Skin epidermis (tissue), 12 donors: ENCODE measurements around the gene ACADS.
A peak's percentile ranks its signal among the peaks of the same experiment; 100 is the strongest.
"Not testable (repeated sequence)": the region's sequence is repeated elsewhere in the genome, so short reads cannot be mapped to it uniquely, and the experiment has no call there.

Source experiments
- H3K27ac ChIP-seq, 21 experiments: fragments of 200-600 bp; sonication (generic) in 11 of 21; one replicate each; pipeline ENCODE4 v1.5.0; 2020; ENCODE audit warnings: mild to moderate bottlenecking in 3 of 21, inconsistent platforms in 2 of 21, moderate library complexity in 2 of 21
- H3K4me3 ChIP-seq, 7 experiments: fragments of 200-600 bp; sonication (generic) in 2 of 7; one replicate each; pipeline ENCODE4 v1.5.0; 2020; ENCODE audit warnings: inconsistent platforms in 2 of 7, mild to moderate bottlenecking in 2 of 7, moderate library complexity in 1 of 7

Gene ACADS

DNA sequence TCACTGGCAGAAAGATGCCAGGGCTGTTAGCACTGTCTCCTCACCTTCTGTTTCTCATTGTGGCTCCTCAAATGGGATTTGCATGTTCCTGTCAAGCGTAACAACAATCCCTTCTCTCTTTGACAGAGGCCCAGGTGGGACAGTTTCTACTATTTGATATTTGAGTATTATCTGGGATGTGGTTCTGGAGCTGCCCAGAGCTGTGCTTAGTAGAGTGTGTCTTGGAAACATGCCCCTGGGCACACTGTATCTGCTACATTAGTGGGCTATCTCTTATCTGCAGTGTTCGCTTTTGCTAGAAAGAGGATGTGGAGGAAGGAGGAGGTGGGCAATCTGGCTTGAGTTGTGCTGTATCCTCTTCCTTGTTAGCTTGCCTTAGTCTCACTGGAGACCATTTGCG lies 3.8 kb upstream of the ACADS start:
- H3K4me3 ChIP-seq: no peak overlapping the region
- no peak overlapping the region for H3K27ac ChIP-seq

DNA sequence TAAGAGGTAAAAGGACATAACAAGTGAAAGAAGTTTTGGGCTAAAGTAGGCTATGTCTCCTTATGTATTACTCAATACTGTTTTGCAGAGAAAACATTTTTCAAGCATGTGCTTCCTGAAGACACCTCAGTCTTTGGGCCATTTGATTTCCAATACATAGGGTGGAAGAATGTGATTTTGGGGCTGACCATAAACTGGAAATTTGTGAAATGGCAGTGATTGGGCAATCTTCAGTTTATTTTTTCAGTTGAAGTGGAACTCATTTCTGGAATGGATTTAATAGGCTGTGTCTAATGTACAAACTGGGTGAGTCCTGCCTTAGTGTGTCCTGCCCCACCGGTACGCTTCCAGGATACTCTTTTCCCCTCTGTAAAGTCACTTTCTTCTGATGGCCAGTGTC lies 2.8 kb upstream of the ACADS start:
- Histone ChIP-seq H3K27ac (no peak overlapping the region), H3K4me3 (no peak overlapping the region)

DNA sequence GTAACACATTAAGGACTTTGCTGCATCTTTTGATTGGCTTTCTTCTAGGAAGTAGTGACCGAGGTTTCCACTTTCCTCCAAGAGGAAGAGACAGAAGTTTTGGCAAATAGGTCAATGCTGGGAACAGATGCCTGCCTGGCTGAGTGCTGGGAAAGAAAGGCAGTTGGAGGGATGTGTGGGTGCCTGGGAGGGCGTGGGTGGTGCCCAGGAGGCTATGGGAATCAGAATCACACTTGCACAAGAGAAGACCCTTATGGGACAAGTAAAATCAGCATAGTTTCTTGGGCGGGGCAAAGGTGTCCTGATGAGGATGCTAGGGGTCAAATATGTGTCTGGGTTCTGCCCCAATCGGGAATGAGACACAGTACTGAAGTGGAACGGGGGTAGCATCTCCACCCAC lies 906 bp upstream of the ACADS start:
- Histone ChIP-seq H3K4me3 (no peak overlapping the region), H3K27ac (no peak overlapping the region)

DNA sequence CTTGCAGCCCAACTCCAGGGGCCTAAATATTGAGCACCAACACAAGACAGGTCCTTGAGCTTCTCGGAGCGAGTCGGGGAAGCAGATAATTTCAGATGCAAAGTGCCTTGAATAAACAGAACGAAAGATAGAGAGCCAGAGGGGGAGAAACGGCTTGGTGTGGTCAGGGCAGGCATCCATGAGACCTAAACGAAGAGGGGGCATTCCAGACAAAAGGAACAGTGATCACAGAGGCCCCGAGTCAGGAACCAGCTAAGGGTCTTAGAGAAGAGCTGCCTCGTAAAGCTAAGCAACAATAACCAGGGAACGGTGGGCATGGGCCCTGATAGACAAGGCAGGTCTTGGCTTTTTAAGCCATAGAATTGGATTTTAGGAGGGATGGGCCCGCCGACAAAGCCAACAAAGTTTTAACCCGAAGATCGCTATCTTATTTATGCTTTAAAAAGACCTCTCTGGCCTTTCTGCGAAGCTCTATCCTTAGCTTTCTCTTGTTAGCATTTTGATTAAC lies 421 bp upstream of the ACADS start:
- Histone ChIP-seq H3K27ac (peak overlapping the region in 9 of 21 experiments; percentile 26 to 82 (median 67)), H3K4me3 (peak overlapping the region; percentile 56 to 80 (median 70))

DNA sequence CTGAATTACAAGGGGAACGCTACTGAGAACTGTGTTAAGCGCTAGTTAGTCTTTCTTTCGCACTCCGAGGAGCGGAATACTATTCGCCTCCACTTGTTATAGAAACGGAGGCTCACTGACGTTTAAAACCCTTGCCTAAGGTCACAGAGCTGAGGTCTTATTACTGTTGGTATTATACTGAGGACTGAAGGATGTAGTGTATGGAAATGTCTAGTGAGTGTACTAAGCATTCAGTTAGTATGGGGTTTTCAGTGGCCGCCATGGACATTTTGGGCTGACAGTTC lies 826 bp downstream of the ACADS start:
- peak overlapping the region in 4 of 21 experiments; percentile 56 to 82 (median 79) for H3K27ac ChIP-seq

DNA sequence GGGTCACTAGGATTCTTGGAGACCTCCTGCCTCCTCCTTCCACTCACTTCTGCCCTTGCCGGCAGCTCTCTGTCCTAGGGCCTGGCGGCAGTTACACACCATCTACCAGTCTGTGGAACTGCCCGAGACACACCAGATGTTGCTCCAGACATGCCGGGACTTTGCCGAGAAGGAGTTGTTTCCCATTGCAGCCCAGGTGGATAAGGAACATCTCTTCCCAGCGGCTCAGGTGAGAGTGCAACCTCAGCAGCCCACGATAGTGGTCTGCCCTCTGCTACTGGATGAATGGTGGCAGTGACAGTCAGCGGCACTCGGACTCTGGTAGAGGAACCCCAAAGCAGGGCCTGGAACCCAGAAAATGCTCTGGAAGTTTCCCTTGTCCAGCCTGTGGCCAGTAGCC lies 1.3 kb downstream of the ACADS start:
- Histone ChIP-seq H3K27ac (peak overlapping the region in 1 of 21 experiments; percentile 37), H3K4me3 (no peak overlapping the region)

More for the DNA sequence above, 826 bp downstream of the ACADS start:
- H3K4me3 ChIP-seq: peak overlapping the region in 4 of 7 experiments; percentile 65 to 71 (median 70)

DNA sequence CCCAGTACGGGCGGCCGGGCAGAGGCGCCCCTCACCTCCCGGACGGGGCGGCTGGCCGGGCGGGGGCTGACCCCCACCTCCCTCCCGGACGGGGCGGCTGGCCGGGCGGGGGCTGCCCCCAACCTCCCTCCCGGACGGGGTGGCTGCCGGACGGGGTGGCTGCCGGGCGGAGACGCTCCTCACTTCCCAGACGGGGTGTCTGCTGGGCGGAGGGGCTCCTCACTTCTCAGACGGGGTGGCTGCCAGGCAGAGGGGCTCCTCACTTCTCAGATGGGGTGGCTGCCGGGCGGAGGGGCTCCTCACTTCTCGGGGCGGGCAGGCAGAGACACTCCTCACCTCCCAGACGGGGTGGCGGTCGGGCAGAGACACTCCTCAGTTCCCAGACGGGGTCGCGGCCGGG lies 6.6 kb downstream of the ACADS start:
- not testable (repeated sequence) for H3K27ac ChIP-seq, H3K4me3 ChIP-seq

DNA sequence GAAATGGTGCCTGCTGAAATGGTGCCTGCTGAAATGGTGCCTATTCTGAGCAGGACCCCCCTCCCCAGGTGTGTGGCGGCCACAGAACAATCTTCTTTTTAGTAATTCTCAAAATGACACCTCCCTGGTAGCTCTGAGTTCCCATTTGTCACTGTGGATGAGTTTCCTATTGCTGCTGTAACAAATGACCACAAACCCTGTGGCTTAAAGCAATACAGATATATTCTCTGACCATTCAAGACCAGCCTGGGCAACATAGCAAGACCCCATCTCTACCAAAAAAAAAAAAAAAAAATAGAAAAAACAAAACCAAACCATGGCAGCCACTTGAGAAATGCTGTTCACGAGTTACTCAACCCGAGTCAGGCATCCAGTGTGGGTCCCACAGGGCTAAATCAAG lies 7.9 kb downstream of the ACADS start:
- H3K27ac ChIP-seq: no peak overlapping the region

DNA sequence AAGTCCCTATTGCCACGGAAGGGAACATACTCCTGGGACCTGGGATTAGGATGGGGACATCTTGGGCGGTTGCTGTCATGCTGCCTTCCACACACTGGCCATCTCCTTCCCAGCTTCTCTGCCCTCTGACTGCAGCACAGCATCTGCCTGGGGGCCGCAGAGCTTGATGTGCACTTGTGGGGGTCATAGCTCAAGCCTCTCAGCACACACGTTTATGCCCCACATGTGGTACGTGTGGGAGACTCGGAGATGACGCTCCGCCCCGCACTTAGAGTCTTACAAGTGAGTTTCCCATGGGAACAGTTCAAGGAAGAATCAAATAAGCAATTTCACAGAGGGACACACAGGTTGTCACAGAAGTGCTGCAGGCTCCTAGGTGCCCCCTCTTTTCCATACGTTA lies 8.6 kb downstream of the ACADS start:
- Histone ChIP-seq H3K27ac (no peak overlapping the region), H3K4me3 (no peak overlapping the region)

More for the DNA sequence above, 7.9 kb downstream of the ACADS start:
- H3K4me3 ChIP-seq: no peak overlapping the region

DNA sequence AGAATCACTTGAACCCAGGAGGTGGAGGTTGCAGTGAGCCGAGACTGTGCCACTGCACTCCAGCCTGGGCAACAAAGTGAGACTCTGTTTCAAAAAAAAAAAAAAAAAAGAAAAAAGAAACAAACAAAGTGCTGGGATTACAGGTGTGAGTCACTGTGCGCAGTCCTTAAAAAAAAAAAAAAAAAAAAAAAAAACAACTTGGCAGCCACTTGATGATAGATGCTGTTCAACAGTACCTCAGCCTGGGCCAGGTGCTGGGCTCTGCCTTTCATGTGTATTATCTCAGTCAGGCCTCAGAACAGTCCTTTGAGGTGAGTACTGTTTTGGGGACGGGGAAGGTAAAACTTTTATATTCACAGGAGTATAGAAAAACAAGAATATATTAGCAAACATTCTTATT lies 9.6 kb downstream of the ACADS start:
- Histone ChIP-seq H3K4me3 (no peak overlapping the region), H3K27ac (no peak overlapping the region)

DNA sequence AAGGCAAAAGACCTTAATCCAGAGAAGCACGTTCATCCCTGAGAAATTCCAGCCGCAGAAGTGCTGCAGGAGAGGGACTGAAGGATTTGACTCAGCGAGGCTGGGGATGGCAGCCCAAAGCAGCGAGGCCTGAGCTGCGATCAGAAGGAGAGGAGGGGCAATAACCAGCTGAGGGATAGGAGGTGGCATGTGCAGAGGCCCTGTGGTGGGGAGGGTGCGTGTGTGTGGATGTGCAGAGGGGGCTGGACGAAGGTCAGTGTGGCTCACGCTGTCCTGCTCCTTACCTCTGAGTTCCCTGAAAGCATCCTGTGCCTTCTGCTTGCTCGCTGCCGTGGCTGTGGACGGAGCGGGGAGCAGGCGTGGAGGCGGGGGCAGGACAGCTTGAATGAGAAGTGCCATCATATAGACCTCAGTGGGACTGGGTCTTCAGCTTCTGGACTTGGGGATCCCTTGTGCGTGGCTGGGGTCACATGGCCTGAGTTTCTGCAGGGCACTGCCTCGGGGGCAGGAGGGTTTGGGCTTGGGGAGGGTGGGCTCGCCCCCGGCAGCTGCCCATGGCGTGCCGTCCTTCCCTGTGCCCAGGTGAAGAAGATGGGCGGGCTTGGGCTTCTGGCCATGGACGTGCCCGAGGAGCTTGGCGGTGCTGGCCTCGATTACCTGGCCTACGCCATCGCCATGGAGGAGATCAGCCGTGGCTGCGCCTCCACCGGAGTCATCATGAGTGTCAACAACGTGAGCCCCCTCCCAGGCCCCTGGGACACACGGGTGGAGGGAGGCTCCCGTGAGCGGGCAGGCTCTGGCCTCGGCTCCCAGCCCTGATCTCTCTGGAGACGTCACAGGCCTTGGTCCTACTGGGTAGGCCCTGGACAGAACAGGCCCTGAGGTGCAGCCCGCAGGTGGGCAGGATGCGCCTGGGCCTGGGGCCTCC lies 11.0 kb downstream of the ACADS start:
- Histone ChIP-seq H3K4me3 (no peak overlapping the region), H3K27ac (no peak overlapping the region)

DNA sequence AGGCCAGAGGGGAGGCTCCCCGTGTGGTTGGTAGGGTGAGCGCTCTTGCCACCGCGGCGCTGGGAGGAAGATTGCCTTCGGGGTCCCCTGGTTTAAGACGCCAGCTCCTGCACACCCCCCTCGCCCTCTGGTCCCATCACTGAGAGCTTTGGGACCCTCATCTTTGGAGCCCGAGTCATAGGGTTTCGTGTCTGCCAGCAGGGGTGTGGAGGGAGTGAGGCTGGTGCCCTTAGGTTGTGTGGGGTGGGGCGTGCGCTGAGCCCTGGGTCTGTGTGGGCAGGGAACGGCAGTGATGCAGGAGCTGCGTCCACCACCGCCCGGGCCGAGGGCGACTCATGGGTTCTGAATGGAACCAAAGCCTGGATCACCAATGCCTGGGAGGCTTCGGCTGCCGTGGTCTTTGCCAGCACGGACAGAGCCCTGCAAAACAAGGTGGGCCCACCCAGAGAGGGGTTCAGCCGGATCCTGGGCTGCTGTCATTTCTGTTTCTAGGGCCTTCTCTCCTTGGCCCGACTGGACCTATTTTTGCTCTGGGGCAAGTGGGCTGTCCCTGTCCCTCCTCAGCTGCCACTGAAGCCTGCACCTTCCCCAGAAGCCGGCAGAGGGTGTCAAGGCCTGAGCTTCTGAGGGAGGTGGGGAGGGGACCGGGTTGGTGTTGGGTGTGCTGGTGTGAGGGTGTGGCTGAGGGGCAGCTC lies 12.1 kb downstream of the ACADS start:
- Histone ChIP-seq H3K4me3 (no peak overlapping the region), H3K27ac (no peak overlapping the region)

DNA sequence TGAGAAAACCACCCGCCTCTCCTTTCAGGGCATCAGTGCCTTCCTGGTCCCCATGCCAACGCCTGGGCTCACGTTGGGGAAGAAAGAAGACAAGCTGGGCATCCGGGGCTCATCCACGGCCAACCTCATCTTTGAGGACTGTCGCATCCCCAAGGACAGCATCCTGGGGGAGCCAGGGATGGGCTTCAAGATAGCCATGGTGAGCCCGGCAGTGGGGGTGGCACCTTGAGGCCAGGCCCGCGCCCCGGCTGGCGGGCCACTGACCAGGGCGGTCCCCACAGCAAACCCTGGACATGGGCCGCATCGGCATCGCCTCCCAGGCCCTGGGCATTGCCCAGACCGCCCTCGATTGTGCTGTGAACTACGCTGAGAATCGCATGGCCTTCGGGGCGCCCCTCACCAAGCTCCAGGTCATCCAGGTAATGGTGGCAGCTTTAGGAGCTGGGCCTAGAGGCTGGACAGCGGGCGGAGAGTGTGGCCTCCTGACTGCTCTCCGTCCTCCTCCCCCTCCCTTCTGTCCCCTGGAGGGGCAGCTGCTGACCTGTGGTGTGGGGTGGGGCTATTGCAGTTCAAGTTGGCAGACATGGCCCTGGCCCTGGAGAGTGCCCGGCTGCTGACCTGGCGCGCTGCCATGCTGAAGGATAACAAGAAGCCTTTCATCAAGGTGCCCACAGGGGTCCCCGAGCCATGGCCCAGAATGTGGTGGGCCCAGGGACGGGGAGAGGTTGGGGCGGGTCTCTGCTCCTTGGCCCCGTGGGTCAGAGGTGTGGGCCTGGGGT lies 12.8 kb downstream of the ACADS start:
- Histone ChIP-seq H3K4me3 (no peak overlapping the region), H3K27ac (no peak overlapping the region)

DNA sequence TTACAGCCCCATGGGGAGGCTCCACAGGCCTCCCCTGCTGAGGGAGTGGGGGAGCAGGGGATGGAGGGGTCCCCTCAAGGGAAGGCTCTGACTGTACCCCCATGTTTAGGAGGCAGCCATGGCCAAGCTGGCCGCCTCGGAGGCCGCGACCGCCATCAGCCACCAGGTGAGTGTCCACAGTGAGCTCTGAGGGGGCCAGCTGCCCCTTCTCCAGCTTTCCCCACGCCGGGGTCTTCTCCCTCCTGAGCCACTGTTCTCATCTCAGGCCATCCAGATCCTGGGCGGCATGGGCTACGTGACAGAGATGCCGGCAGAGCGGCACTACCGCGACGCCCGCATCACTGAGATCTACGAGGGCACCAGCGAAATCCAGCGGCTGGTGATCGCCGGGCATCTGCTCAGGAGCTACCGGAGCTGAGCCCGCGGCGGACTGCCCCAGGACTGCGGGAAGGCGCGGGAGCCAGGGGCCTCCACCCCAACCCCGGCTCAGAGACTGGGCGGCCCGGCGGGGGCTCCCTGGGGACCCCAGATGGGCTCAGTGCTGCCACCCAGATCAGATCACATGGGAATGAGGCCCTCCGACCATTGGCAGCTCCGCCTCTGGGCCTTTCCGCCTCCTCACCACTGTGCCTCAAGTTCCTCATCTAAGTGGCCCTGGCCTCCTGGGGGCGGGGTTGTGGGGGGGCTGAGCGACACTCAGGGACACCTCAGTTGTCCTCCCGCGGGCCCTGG lies 13.6 kb downstream of the ACADS start:
- Histone ChIP-seq H3K27ac (peak overlapping the region in 1 of 21 experiments; percentile 6), H3K4me3 (no peak overlapping the region)

DNA sequence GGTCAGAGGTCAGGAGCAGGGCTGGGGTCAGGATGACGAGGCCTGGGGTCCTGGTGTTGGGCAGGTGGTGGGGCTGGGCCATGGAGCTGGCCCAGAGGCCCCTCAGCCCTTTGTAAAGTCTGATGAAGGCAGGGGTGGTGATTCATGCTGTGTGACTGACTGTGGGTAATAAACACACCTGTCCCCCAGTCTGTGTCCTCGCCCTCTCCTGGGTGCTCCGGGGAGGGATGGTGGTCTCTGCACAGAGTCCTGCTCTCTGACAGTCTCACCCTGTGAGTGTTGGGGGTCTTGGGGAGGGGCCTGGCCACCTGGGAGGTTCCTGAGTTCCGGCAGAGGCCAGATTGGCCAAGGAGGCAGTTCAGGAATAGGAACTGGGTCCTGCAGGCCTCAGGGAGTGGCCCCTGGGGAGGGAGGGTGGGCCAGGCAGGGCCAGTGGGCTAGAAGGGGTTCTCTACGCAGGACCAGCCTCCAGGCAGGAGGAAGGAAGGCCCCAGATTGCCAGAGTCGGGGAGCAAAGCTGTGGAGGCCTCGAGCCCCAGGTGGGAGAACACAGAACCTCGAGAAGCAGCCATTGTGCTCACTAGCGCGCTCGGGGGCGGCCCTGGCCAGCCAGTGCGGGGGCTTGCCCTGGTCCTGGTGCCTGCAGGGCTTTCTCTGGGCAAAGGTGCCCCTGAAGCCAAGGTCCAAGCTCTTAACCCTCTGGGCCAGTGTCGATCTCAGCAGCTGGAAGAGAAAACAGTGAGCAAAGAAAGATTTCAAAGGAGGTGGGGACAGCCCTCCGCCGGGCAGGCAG lies 14.4 kb downstream of the ACADS start:
- H3K27ac ChIP-seq: peak overlapping the region in 1 of 21 experiments; percentile 6

DNA sequence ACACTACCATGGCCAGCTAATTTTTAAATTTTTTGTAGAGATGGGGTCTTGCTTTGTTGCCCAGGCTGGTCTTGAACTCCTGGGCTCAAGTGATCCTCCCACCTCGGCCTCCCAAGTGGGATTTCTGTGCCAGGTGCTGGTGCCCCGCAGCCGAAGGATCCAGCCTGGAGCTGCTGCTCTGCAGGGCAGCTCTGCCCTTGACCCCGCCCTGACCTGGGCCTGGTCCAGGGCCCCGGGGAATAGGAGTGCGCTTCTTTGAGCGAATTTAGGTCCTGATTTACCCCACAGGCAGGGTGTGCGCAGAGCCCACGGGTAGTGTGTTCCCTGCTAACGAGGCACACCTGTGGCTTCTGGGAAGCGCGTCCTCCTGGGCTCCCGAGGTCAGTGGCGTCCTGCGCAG lies 15.2 kb downstream of the ACADS start:
- Histone ChIP-seq H3K27ac (no peak overlapping the region), H3K4me3 (no peak overlapping the region)

More for the DNA sequence above, 14.4 kb downstream of the ACADS start:
- no peak overlapping the region for H3K4me3 ChIP-seq

DNA sequence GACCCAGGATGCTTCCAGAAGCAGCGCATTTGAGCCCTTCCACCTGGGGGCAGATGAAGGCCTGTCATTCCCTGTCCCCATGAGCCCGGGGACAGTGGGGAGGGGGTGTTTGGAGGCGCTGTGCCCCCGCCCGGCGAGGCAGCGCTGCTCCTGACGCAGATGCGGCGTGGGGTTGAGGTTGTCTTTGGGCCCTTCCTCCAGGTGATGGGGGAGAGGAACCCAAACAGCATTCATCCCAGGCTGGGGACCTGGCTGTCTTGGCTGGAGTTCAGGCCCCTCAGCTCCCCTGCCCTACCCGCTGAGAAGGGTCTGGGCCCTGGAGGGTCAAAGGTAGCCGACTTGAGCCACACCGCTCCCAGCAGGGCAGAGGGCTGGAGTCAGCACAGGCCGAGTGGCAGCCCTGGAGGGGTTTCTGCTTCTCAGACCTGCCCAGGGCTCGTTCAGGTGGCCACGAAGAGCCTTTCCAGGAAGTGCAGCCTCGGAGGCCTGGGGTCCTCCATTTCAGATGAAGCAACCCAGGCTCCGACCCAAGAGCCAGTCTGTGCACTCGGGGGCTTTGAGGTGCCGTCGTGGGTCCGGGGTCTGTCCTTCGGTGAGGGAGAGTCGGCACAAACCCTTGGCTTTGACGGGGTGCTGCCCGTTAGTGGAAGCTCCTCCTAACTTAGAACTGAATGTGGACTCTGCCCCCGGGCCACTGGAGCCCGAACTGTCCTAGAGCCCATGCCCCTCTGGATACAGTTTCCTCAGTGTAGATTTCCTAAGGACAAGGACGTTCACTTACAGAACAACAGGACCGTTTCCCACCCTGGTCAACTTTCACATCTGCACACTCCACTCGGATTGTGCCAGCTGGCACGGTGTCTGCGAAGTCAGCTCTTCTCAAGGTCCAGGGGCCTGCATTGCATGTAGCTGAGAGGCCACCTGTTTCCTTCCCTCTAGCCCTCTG lies 16.1 kb downstream of the ACADS start:
- H3K4me3 ChIP-seq: no peak overlapping the region
- no peak overlapping the region for H3K27ac ChIP-seq
